K562 (cell line): Measurements from ENCODE around the gene BOLL. TPM values are rescaled to one million over a fixed set of nuclear protein-coding genes. Genes with fewer than 3 reads are reported as not detected.

Experiments used
- ATAC-seq: fragments of 200-7000 bp; cut with Tn5 transposase; 3 replicates; pipeline ENCODE4 v1.9.1; 2020; ENCODE audit warnings: moderate library complexity
- BruUV-seq: library from RNA; stranded (reverse); fragments of 400-500 nt; replicated peaks from 2 replicates; lab custom pipeline; 2021; lab: Mats Ljungman, UMichigan
- CTCF ChIA-PET: fragments of 300-600 bp; formaldehyde crosslinking; extraction: SDS; loops from one replicate; lab custom pipeline; 2021; ENCODE audit warnings: low intra/inter-chr PET ratio; lab: Yijun Ruan, JAX
- POLR2A ChIA-PET: fragments of 300-600, 350-650 bp; sonication (Branson Sonifier 250); formaldehyde crosslinking; extraction: SDS; loops from one replicate; lab custom pipeline; 2021; ENCODE audit warnings: antibody characterized with exemption, inconsistent platforms; lab: Yijun Ruan, JAX
- DNase-seq, 4 experiments: peaks; one replicate each; pipeline versions ENCODE4 v3.0.0 to v3.0.0-alpha.2; 2011 to 2018; ENCODE audit warnings: low spot score in 3 of 4, mixed read lengths in 3 of 4; ENCODE audit errors: extremely low read depth in 1 of 4
- FAIRE-seq: peaks from 2 replicates; lab custom pipeline; 2011; peaks lifted over from hg19 to GRCh38; lab: Jason Lieb, UNC
- H2AFZ ChIP-seq: 2 replicates; pipeline ENCODE4 v1.6.0; 2011; ENCODE audit warnings: low read depth, low read length, control low read depth, inconsistent platforms
- H3K27ac ChIP-seq: fragments of 200-600 bp; 3 replicates; pipeline ENCODE4 v1.8.0; 2011; ENCODE audit warnings: low read depth, mild to moderate bottlenecking, control low read depth, inconsistent platforms, low read length, moderate library complexity, mixed read lengths; ENCODE audit errors: extremely low read depth
- H3K27me3 ChIP-seq, 2 experiments: fragments of 300-600 bp in 1 of 2; 2 replicates in 1 of 2; 3 replicates in 1 of 2; pipeline versions ENCODE4 v1.6.0 to v1.8.0; 2011; ENCODE audit warnings: inconsistent platforms in 2 of 2, low read length in 2 of 2, mild to moderate bottlenecking in 1 of 2, mixed read lengths in 1 of 2, moderate library complexity in 1 of 2; ENCODE audit not compliant: control insufficient read depth in 2 of 2, insufficient read depth in 2 of 2
- H3K36me3 ChIP-seq: fragments of 300-600 bp; 3 replicates; pipeline ENCODE4 v1.8.0; 2011; ENCODE audit warnings: mild to moderate bottlenecking, low read length, inconsistent platforms; ENCODE audit not compliant: control insufficient read depth, insufficient read depth
- H3K4me1 ChIP-seq, 2 experiments: fragments of 200-600 bp in 1 of 2; replicated peaks in 1 of 2; 2 replicates in 1 of 2; 3 replicates in 1 of 2; pipeline versions ENCODE4 v1.5.1 to v1.8.0; 2011; ENCODE audit warnings: inconsistent platforms in 2 of 2, low read length in 2 of 2, mild to moderate bottlenecking in 1 of 2, mixed read lengths in 1 of 2, moderate library complexity in 1 of 2; ENCODE audit not compliant: control insufficient read depth in 2 of 2, insufficient read depth in 2 of 2
- H3K4me2 ChIP-seq: 2 replicates; pipeline ENCODE4 v1.6.1; 2011; ENCODE audit warnings: low read length, control low read depth, inconsistent platforms, mixed read lengths; ENCODE audit not compliant: insufficient read depth
- H3K4me3 ChIP-seq: fragments of 200-600 bp; sonication (generic), shearing (Covaris generic); 2 replicates; pipeline ENCODE4 v1.5.1; 2016; ENCODE audit warnings: control low read depth, inconsistent platforms
- H3K79me2 ChIP-seq: fragments of 200-600 bp; 3 replicates; pipeline ENCODE4 v1.8.0; 2011; ENCODE audit warnings: low read length, inconsistent platforms; ENCODE audit not compliant: control insufficient read depth, insufficient read depth
- H3K9ac ChIP-seq, 2 experiments: 2 replicates each; pipeline versions ENCODE4 v1.6.0 to v1.6.1; 2011; ENCODE audit warnings: low read depth in 2 of 2, low read length in 2 of 2, control low read depth in 1 of 2, inconsistent platforms in 1 of 2, mild to moderate bottlenecking in 1 of 2, mixed read lengths in 1 of 2; ENCODE audit not compliant: insufficient read depth in 1 of 2
- H3K9me1 ChIP-seq: one replicate; pipeline ENCODE4 v1.6.0; 2011; ENCODE audit warnings: inconsistent platforms, mild to moderate bottlenecking, low read length, moderate library complexity; ENCODE audit not compliant: control insufficient read depth, insufficient read depth
- H3K9me3 ChIP-seq: replicated peaks from 2 replicates; pipeline ENCODE4 v1.5.1; 2011; ENCODE audit warnings: low read depth, low read length, inconsistent platforms; ENCODE audit not compliant: control insufficient read depth, insufficient read depth
- H4K20me1 ChIP-seq: replicated peaks from 2 replicates; pipeline ENCODE4 v1.6.1; 2011; ENCODE audit warnings: low read length, inconsistent platforms, mixed read lengths; ENCODE audit not compliant: control insufficient read depth, insufficient read depth
- BCL6 ChIP-seq: fragments of 250-450 bp; sonication (Bioruptor Pico); IDR thresholded peaks from 2 replicates; pipeline ENCODE4 v1.4.0; 2020
- CBX1 ChIP-seq: sonication (generic); IDR thresholded peaks from 2 replicates; pipeline ENCODE4 v1.6.1; 2016; ENCODE audit warnings: antibody characterized with exemption, low read depth, mild to moderate bottlenecking
- CREB1 ChIP-seq, 2 experiments: sonication (generic) in 1 of 2; formaldehyde crosslinking in 1 of 2; IDR thresholded peaks; 2 replicates each; pipeline versions ENCODE4 v1.6.1 to v1.8.0; 2012 to 2022; ENCODE audit warnings: inconsistent platforms in 1 of 2, mild to moderate bottlenecking in 1 of 2, missing genetic modification reagents in 1 of 2, moderate library complexity in 1 of 2
- FOXM1 ChIP-seq, 2 experiments: fragments of 450-650 bp in 1 of 2; sonication (generic) in 1 of 2; formaldehyde crosslinking in 1 of 2; IDR thresholded peaks; 2 replicates each; pipeline versions ENCODE4 v1.6.1 to v1.9.0; 2017 to 2022; ENCODE audit warnings: low read depth in 2 of 2, mild to moderate bottlenecking in 2 of 2, missing genetic modification reagents in 1 of 2, moderate library complexity in 1 of 2
- PTRF ChIP-seq: fragments of 450-650 bp; IDR thresholded peaks from 2 replicates; pipeline ENCODE4 v1.6.1; 2016; ENCODE audit warnings: mild to moderate bottlenecking, missing genetic modification characterization, missing compliant biosample characterization
- TSC22D4 ChIP-seq: fragments of 450-650 bp; IDR thresholded peaks from 2 replicates; pipeline ENCODE4 v1.6.1; 2016; ENCODE audit warnings: missing genetic modification characterization, missing biosample characterization, control low read depth
- ZNF23 ChIP-seq: fragments of 250-450 bp; sonication (Bioruptor Pico); IDR thresholded peaks from 2 replicates; pipeline ENCODE4 v1.4.0; 2020; ENCODE audit warnings: mild to moderate bottlenecking
- ZNF3 ChIP-seq: fragments of 250-450 bp; sonication (Bioruptor Pico); IDR thresholded peaks from 2 replicates; pipeline ENCODE4 v1.5.0; 2021; ENCODE audit warnings: mild to moderate bottlenecking, moderate library complexity
- ZNF780A ChIP-seq: fragments of 250-450 bp; sonication (Bioruptor Pico); IDR thresholded peaks from 2 replicates; pipeline ENCODE4 v1.5.0; 2021; ENCODE audit warnings: mild to moderate bottlenecking
- ZNF79 ChIP-seq: fragments of 250-450 bp; sonication (Bioruptor Pico); IDR thresholded peaks from 2 replicates; pipeline ENCODE4 v1.4.0; 2020; ENCODE audit warnings: low read depth, mild to moderate bottlenecking, moderate library complexity
- WGBS: fragments of 100-300 bp; shearing (Covaris generic); methylation state at CpG from one replicate; pipeline ENCODE4 v1.1.6; 2016; ENCODE audit warnings: low coverage, mixed read lengths; ENCODE audit not compliant: insufficient coverage; ENCODE audit errors: missing lambda C conversion rate; 5-methylcytosine and 5-hydroxymethylcytosine counted together
- in situ Hi-C: fragments of 300-500 bp; cut with MboI; formaldehyde crosslinking; loops from 4 replicates; pipeline ENCODE4 v1.15.0; 2018; ENCODE audit warnings: inconsistent platforms, mixed read lengths
- intact Hi-C: fragments of 100-400 bp; cut with micrococcal nuclease; formaldehyde crosslinking; loops from 2 replicates; pipeline ENCODE4 v1.14.2; 2022
- polyA plus RNA-seq, 8 experiments: library from polyadenylated mRNA; depleted of rRNA in 4 of 8; stranded (reverse) in 5 of 8; unstranded in 3 of 8; fragments of >200 nt; fragmentation: Nextera tagmentation in 2 of 8; fragmentation: Illumina TruSeq in 1 of 8; extraction: Ambion mirVana in 2 of 8; extraction: Trizol in 1 of 8; gene quantifications; 2 replicates each; pipeline versions ENCODE4 v1.2.1 to v1.2.3, GENCODE V29; 2011 to 2014; ENCODE audit warnings: inconsistent platforms in 1 of 8, missing spikeins in 1 of 8
- total RNA-seq, 7 experiments: library from RNA; depleted of rRNA in 6 of 7; stranded (reverse); fragments of >200 nt in 6 of 7; fragmentation: Illumina TruSeq in 2 of 7; extraction: Trizol in 2 of 7; gene quantifications; 2 replicates each; pipeline versions ENCODE4 v1.2.1 to v1.2.3, GENCODE V29; 2011 to 2021; ENCODE audit warnings: low replicate concordance in 1 of 7
- TF ChIP-seq, protein P1 (sequence below): fragments of 200-800 bp; sonication (Bioruptor generic); IDR thresholded peaks from 2 replicates; pipeline ENCODE4 v1.6.1; 2017; ENCODE audit warnings: missing genetic modification characterization, missing compliant biosample characterization
- TF ChIP-seq, protein P2 (sequence below): fragments of 250-450 bp; sonication (Bioruptor Pico); IDR thresholded peaks from 2 replicates; pipeline ENCODE4 v1.4.0; 2020
- TF ChIP-seq, protein P3 (sequence below), 3 experiments: IDR thresholded peaks in 2 of 3; conservative IDR thresholded peaks in 1 of 3; 2 replicates each; pipeline ENCODE4 v1.5.1; 2011 to 2012; ENCODE audit warnings: low read length in 3 of 3, mild to moderate bottlenecking in 3 of 3, control low read depth in 2 of 3, improper control_type of control experiment in 1 of 3, inconsistent platforms in 1 of 3, low read depth in 1 of 3, mixed read lengths in 1 of 3, moderate library complexity in 1 of 3; ENCODE audit not compliant: insufficient read depth in 2 of 3
- TF ChIP-seq, protein P4 (sequence below): fragments of 250-450 bp; sonication (Bioruptor Pico); IDR thresholded peaks from 2 replicates; pipeline ENCODE4 v1.8.0; 2021; ENCODE audit warnings: moderate library complexity, mild to moderate bottlenecking, inconsistent platforms

The BOLL gene
- total and polyA plus RNA-seq, 9 of the 15 experiments (the other 6 are each of a cell fraction or from before 2014, with no cell fraction given), result 0.11 to 0.55 (median 0.19) TPM; not detected in 1

DNA sequence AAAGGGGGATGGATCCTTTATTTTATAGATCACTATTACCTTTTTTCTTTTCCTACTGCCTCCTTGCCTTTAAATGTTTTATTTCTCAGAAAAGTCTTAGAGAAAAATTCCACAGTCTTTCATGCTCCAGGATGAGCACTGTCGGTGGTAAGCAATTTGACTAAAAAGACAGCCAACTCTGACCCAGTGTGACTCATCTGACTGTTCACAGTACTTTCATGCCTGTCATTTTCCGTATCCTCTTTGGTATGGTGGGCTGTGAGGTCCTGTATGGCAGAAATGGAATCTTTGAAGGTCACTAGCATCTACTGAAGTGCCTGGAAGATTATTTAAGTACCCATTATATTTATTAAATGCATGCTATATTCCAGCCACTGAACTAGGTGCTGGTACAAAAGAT is 107.6 kb downstream of the BOLL start:
- Histone ChIP-seq H3K27me3 (no peaks in the 10 kb centered on the region), H3K4me3 (no peak overlapping the region), H3K9ac (no peak overlapping the region), H4K20me1 (no peaks in the 10 kb centered on the region), H3K9me3 (no peaks in the 10 kb centered on the region), H3K9me1 (no peaks in the 10 kb centered on the region), H2AFZ (no peak overlapping the region), H3K4me1 (no peaks in the 10 kb centered on the region), H3K36me3 (no peaks in the 10 kb centered on the region), H3K27ac (no peak overlapping the region), H3K79me2 (no peaks in the 10 kb centered on the region), H3K4me2 (no peak overlapping the region)
- WGBS, result 0% methylated on average over 2 of the region's 2 CpGs
- DNase-seq (no peak), FAIRE-seq (no peak), ATAC-seq (no peak)
- BruUV-seq, result no TSS peak
- TF ChIP-seq CBX1 (no peak), CREB1 (IDR thresholded peaks at IDR 0.05) (no peak), CREB1 (CRISPR knock-in tag; IDR thresholded peaks at IDR 0.05) (no peak), ZNF3 (no peak), PTRF (tag) (no peak), ZNF780A (CRISPR knock-in tag) (no peak), FOXM1 (IDR thresholded peaks at IDR 0.05; ENCODE audit: low read depth) (no peak), FOXM1 (CRISPR knock-in tag; IDR thresholded peaks at IDR 0.05; ENCODE audit: low read depth) (no peak), ZNF23 (CRISPR knock-in tag) (no peak), BCL6 (CRISPR knock-in tag) (no peak), ZNF79 (no peak), TSC22D4 (tag) (no peak)
- TF ChIP-seq, protein P1, sequence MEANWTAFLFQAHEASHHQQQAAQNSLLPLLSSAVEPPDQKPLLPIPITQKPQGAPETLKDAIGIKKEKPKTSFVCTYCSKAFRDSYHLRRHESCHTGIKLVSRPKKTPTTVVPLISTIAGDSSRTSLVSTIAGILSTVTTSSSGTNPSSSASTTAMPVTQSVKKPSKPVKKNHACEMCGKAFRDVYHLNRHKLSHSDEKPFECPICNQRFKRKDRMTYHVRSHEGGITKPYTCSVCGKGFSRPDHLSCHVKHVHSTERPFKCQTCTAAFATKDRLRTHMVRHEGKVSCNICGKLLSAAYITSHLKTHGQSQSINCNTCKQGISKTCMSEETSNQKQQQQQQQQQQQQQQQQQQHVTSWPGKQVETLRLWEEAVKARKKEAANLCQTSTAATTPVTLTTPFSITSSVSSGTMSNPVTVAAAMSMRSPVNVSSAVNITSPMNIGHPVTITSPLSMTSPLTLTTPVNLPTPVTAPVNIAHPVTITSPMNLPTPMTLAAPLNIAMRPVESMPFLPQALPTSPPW, result no peak
- TF ChIP-seq, protein P2, sequence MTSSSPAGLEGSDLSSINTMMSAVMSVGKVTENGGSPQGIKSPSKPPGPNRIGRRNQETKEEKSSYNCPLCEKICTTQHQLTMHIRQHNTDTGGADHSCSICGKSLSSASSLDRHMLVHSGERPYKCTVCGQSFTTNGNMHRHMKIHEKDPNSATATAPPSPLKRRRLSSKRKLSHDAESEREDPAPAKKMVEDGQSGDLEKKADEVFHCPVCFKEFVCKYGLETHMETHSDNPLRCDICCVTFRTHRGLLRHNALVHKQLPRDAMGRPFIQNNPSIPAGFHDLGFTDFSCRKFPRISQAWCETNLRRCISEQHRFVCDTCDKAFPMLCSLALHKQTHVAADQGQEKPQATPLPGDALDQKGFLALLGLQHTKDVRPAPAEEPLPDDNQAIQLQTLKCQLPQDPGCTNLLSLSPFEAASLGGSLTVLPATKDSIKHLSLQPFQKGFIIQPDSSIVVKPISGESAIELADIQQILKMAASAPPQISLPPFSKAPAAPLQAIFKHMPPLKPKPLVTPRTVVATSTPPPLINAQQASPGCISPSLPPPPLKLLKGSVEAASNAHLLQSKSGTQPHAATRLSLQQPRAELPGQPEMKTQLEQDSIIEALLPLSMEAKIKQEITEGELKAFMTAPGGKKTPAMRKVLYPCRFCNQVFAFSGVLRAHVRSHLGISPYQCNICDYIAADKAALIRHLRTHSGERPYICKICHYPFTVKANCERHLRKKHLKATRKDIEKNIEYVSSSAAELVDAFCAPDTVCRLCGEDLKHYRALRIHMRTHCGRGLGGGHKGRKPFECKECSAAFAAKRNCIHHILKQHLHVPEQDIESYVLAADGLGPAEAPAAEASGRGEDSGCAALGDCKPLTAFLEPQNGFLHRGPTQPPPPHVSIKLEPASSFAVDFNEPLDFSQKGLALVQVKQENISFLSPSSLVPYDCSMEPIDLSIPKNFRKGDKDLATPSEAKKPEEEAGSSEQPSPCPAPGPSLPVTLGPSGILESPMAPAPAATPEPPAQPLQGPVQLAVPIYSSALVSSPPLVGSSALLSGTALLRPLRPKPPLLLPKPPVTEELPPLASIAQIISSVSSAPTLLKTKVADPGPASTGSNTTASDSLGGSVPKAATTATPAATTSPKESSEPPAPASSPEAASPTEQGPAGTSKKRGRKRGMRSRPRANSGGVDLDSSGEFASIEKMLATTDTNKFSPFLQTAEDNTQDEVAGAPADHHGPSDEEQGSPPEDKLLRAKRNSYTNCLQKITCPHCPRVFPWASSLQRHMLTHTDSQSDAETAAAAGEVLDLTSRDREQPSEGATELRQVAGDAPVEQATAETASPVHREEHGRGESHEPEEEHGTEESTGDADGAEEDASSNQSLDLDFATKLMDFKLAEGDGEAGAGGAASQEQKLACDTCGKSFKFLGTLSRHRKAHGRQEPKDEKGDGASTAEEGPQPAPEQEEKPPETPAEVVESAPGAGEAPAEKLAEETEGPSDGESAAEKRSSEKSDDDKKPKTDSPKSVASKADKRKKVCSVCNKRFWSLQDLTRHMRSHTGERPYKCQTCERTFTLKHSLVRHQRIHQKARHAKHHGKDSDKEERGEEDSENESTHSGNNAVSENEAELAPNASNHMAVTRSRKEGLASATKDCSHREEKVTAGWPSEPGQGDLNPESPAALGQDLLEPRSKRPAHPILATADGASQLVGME, result no peak
- TF ChIP-seq, protein P3, sequence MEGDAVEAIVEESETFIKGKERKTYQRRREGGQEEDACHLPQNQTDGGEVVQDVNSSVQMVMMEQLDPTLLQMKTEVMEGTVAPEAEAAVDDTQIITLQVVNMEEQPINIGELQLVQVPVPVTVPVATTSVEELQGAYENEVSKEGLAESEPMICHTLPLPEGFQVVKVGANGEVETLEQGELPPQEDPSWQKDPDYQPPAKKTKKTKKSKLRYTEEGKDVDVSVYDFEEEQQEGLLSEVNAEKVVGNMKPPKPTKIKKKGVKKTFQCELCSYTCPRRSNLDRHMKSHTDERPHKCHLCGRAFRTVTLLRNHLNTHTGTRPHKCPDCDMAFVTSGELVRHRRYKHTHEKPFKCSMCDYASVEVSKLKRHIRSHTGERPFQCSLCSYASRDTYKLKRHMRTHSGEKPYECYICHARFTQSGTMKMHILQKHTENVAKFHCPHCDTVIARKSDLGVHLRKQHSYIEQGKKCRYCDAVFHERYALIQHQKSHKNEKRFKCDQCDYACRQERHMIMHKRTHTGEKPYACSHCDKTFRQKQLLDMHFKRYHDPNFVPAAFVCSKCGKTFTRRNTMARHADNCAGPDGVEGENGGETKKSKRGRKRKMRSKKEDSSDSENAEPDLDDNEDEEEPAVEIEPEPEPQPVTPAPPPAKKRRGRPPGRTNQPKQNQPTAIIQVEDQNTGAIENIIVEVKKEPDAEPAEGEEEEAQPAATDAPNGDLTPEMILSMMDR (IDR thresholded peaks at IDR 0.05 in 2 of 3, conservative IDR thresholded peaks at IDR 0.05 in 1 of 3; ENCODE audit: insufficient read depth in 2 of 3, low read depth in 1 of 3, low read length in 3 of 3), result no peak
- TF ChIP-seq, protein P4, sequence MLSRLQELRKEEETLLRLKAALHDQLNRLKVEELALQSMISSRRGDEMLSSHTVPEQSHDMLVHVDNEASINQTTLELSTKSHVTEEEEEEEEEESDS (CRISPR knock-in tag), result no peak
- intact Hi-C loops, result no loop called here
- ChIA-PET CTCF (no interaction called here), POLR2A (no interaction called here)
- in situ Hi-C loops, result no loop called here
